Activated CD4-positive, alpha-beta T cell treated with anti-CD3 and anti-CD28 coated beads for 36 hours (primary cell): ENCODE measurements around the gene P4HA1. TPM values are rescaled to one million over a fixed set of nuclear protein-coding genes. Genes with fewer than 3 reads are reported as not detected.

Experiments
- ATAC-seq: fragments of 200-7000 bp; cut with Tn5 transposase; one replicate; pipeline ENCODE4 v1.10.0; 2021; ENCODE audit warnings: mild to moderate bottlenecking, moderate library complexity
- CTCF ChIA-PET: fragments of 350-600 bp; sonication (Branson Sonifier 250); formaldehyde crosslinking; loops from one replicate; lab custom pipeline; 2021; ENCODE audit warnings: antibody characterized with exemption; lab: Charles Lee
- POLR2A ChIA-PET: fragments of 350-600 bp; sonication (Branson Sonifier 250); formaldehyde crosslinking; loops from one replicate; lab custom pipeline; 2021; ENCODE audit warnings: antibody characterized with exemption, inconsistent platforms; lab: Charles Lee
- DNase-seq: peaks from one replicate; pipeline ENCODE4 v3.0.0-alpha.2; 2020
- H3K27ac Mint-ChIP-seq: one replicate; pipeline ENCODE4 v1.8.0; 2021; ENCODE audit warnings: mixed read lengths
- H3K27me3 Mint-ChIP-seq: one replicate; pipeline ENCODE4 v1.8.0; 2021; ENCODE audit warnings: mixed read lengths
- H3K36me3 Mint-ChIP-seq: one replicate; pipeline ENCODE4 v1.8.0; 2021; ENCODE audit warnings: low read depth, mixed read lengths
- H3K4me1 Mint-ChIP-seq: one replicate; pipeline ENCODE4 v1.8.0; 2021; ENCODE audit warnings: mixed read lengths
- H3K4me3 Mint-ChIP-seq: one replicate; pipeline ENCODE4 v1.8.0; 2021; ENCODE audit warnings: mild to moderate bottlenecking, moderate library complexity, mixed read lengths
- H3K9me3 Mint-ChIP-seq: one replicate; pipeline ENCODE4 v1.8.0; 2021; ENCODE audit warnings: low read depth, mixed read lengths
- intact Hi-C, 2 experiments: fragments of 100-400 bp; cut with DNase I in 1 of 2; cut with micrococcal nuclease in 1 of 2; formaldehyde crosslinking; loops; one replicate each; pipeline versions ENCODE4 v1.14.2 to v1.15.1; 2022 to 2024; cut with DNase I, micrococcal nuclease
- total RNA-seq, 2 experiments: library from RNA; stranded (reverse); gene quantifications; one replicate each; pipeline ENCODE4 v1.2.3, GENCODE V29; 2021

Gene P4HA1
- total RNA-seq, result 10 to 100 TPM; 51.8 to 58.5 TPM

DNA sequence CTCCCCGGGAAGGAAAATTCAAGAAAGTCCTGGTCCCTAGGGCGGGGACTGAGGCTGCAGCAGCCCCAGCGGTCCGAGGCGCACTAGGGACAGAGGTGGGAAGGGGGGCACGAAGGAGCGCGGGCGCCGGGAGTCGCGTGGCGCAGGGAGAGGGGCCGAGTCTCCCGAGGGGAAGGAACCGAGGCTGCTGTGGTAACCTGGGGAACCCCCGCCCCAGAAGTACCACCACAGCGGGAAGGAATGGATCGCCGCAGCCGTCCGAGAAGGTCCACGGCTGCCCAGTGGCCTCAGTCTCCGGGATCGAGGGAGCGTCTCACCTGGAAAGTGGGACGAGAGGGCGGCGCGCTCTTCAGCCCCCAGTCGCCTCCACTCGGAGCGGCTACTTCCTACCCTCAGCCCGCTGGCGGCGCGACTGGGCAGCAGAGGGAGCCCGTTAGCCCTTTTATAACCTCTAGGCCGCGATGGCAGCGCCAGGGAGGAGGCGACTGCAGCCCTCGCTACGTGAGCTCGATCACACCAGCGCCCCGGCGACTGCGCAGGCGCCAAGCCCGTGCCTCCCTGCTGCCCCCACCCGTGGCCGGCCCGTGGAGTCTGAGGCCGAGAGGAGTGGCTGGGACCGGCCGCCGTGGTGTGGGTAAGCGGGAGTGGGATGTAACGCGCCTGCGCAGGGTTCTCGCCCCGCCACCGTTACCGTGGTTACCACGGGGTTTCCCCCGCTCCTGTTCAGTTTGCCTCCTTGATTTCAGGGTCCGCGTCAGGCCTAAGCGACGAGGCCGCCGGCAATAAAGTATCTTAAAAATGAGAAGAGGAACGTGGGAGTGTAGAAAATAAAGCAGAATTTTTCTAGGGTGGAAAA lies at the start of gene P4HA1:
Gene P4HA1, minus strand, starts transcription at position 418 of the 856 bp plus-strand sequence. CDS start 21,983 bp downstream, outside the sequence.
- DNase-seq, result peak; percentile 100
- peaks cover 27% of the 10 kb centered on the region for H3K4me1 Mint-ChIP-seq
- H3K9me3 Mint-ChIP-seq, result no peaks in the 10 kb centered on the region
- ATAC-seq, result peak; percentile 91
- intact Hi-C loops, result loop anchor here (1.0 to 10.0 kb wide), 20 partner anchors 14 to 1246 kb away; partner anchors contain the start of genes DNAJC9 (in 2 of the 2), ECD (in 2 of the 2), FAM149B1 (in 2 of the 2) and NUDT13 (in 2 of the 2)
- ChIA-PET POLR2A (interaction anchor here (0.6 to 2.7 kb wide), 12 partner anchors 13 to 1583 kb away, joined by 3 to 18 read pairs (median 4); partner anchors contain the start of genes ANXA7, DNAJC9, MCU and NUDT13), CTCF (interaction anchor here (0.6 to 4.7 kb wide), 20 partner anchors 13 to 753 kb away, joined by 3 to 47 read pairs (median 3); partner anchors contain the start of genes ECD, FAM149B1 and NUDT13)
- peak within 1 kb of the TSS; percentile 97 for H3K27ac Mint-ChIP-seq
- peaks cover 20% of the 10 kb centered on the region for H3K36me3 Mint-ChIP-seq
- H3K27me3 Mint-ChIP-seq, result no peaks in the 10 kb centered on the region
- H3K4me3 Mint-ChIP-seq, result peak within 1 kb of the TSS; percentile 86

DNA sequence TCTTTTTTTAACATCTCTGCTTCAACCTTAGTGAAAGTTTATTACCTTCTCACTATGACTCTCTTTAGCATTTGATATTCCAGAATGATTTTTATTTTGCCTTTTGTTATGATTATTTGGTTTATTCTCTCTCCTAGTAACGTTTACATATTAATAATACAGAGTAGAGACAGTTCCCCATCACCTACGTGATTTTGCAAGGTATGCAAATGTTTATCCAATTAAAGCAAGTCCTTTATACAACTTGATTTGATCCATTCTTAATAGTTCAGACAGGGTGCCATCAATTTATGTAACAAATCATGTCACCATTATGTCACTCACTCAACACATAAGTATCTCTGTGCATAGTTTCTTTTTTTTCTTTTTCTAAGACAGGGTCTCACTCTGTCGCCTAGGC lies 44.9 kb upstream of the P4HA1 start:
- Mint-ChIP-seq H3K4me3 (no peak overlapping the region), H3K36me3 (peaks cover 28% of the 10 kb centered on the region), H3K27ac (no peak overlapping the region), H3K27me3 (no peaks in the 10 kb centered on the region), H3K9me3 (no peaks in the 10 kb centered on the region), H3K4me1 (no peaks in the 10 kb centered on the region)
- intact Hi-C loops, result no loop called here
- ATAC-seq, result no peak
- CTCF ChIA-PET, result no interaction called here
- DNase-seq, result no peak
- POLR2A ChIA-PET, result no interaction called here

DNA sequence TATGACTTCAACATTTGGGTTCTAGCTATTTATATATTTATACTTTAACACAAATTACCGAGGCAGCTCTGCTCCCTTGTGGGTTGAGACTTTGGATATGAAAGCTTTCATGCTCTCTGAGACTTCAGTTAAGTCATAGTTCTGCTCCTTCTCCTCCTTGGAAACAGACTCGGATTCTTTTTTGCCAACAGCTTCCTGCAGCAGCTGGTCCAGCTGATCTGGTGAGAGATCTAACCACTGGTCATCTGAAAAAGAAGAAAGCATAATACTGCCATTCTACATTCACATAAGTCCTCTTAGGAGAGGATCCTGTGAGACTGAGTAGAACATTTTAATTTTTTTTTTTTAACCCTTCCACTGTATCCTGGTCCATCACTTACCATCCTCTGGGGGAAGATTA lies 42.6 kb upstream of the P4HA1 start:
- ChIA-PET POLR2A (interaction anchor here (0.6 kb wide), 1 partner anchor 115 kb away, joined by 6 read pairs; no protein-coding TSS in a partner anchor), CTCF (interaction anchor here (0.6 to 1.2 kb wide), 6 partner anchors 10 to 390 kb away, joined by 3 to 4 read pairs (median 3); no protein-coding TSS in a partner anchor)
- Mint-ChIP-seq H3K9me3 (no peaks in the 10 kb centered on the region), H3K27me3 (no peaks in the 10 kb centered on the region), H3K4me1 (no peaks in the 10 kb centered on the region), H3K36me3 (peaks cover 38% of the 10 kb centered on the region), H3K27ac (no peak overlapping the region), H3K4me3 (no peak overlapping the region)
- intact Hi-C loops, result no loop called here
- no peak for ATAC-seq
- DNase-seq, result no peak

DNA sequence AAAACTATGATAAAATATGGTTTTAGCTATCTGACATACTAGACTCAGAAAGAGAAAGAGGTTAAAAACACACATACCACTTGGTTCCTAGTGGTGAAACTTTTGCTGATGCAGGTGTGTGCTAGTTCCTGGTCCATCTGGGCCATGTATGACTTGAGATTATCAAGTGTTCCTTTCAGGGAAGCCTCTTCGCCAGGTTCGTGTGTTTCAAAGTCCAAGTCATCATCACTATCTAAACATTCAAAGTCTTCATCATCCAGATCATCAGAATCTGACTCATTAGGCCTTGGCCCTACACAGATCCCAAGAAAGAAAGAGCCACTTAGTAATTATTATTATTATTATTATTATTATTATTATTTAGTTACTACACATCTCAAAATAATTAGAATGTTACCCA lies 40.0 kb upstream of the P4HA1 start:
- no peaks in the 10 kb centered on the region for H3K27me3 Mint-ChIP-seq
- ChIA-PET CTCF (interaction anchor here (0.6 to 1.3 kb wide), 3 partner anchors 8 to 1085 kb away, joined by 3 to 4 read pairs (median 4); partner anchors contain the start of gene NUDT13), POLR2A (interaction anchor here (0.6 kb wide), 1 partner anchor 536 kb away, joined by 6 read pairs; no protein-coding TSS in a partner anchor)
- intact Hi-C loops, result no loop called here
- DNase-seq (no peak), ATAC-seq (no peak)
- H3K9me3 Mint-ChIP-seq, result no peaks in the 10 kb centered on the region
- no peak overlapping the region for H3K27ac Mint-ChIP-seq
- H3K4me1 Mint-ChIP-seq, result no peaks in the 10 kb centered on the region
- no peak overlapping the region for H3K4me3 Mint-ChIP-seq
- peaks cover 43% of the 10 kb centered on the region for H3K36me3 Mint-ChIP-seq

DNA sequence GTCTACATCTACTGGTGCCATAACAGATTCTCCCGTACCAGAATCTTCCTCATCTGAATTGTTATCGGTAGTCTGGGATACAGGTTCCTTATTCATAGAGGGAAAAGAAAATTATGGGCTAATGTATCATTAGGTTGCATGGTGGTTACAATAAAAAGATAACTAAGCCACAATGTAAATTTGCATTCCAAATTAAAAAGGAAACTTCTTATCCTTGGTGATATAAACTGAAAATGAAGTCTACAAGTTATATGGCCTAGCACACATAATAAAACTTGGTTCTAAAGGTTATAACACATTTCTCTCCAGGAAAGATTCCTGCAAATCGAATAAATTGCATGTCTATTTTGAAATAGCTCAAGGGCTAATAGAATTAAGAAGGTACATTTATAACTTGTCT lies 38.1 kb upstream of the P4HA1 start:
- Mint-ChIP-seq H3K4me1 (no peaks in the 10 kb centered on the region), H3K27ac (peak overlapping the region; percentile 19), H3K9me3 (no peaks in the 10 kb centered on the region), H3K27me3 (no peaks in the 10 kb centered on the region), H3K4me3 (no peak overlapping the region), H3K36me3 (peaks cover 45% of the 10 kb centered on the region)
- intact Hi-C loops, result no loop called here
- CTCF ChIA-PET, result interaction anchor here (0.8 to 1.2 kb wide), 3 partner anchors 9 to 38 kb away, joined by 3 to 4 read pairs (median 3); partner anchors contain the start of gene P4HA1
- ATAC-seq, result no peak
- DNase-seq, result no peak
- POLR2A ChIA-PET, result no interaction called here

DNA sequence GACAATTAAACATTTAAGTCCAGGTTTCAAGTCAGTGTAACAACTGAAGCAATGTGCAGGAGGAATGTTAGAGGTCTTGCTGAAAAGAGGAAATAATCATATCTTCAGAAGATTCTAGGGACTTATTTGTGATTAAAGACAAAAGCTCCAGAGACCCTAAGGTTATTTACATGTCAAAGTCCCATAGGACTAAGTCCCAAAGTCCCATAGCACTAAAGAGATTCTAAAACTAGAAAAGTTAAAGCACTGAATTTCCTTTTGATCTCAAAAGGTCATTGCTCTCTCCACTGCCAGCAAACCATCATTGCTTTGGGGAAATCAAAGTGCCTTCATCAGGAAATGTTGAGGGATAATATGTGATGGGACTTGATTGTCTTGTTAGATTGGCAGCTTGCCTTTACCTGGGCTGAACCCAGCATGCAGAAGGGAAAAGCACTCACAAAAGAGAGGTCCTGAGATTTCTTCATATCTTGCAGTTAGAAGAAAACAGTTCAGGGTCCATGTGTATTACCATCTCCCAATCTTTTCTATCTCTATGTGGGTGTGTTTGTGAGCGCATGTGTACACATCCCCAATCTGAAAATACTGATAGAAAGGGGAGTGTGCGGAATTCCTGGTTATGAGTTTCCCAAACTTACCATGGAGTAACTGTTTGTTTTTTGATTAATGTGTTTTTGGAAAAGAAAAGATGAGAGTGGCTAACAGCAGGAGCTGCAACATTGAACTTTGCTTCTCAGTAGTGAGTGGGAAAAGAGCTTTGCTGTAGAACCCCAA lies 35.4 kb upstream of the P4HA1 start:
- no peaks in the 10 kb centered on the region for H3K9me3 Mint-ChIP-seq
- no peaks in the 10 kb centered on the region for H3K27me3 Mint-ChIP-seq
- H3K36me3 Mint-ChIP-seq, result peaks cover 41% of the 10 kb centered on the region
- ChIA-PET POLR2A (no interaction called here), CTCF (interaction anchor here (1.3 kb wide), 1 partner anchor 36 kb away, joined by 3 read pairs; no protein-coding TSS in a partner anchor)
- no peak overlapping the region for H3K27ac Mint-ChIP-seq
- ATAC-seq (no peak), DNase-seq (no peak)
- intact Hi-C loops, result no loop called here
- no peak overlapping the region for H3K4me3 Mint-ChIP-seq
- no peaks in the 10 kb centered on the region for H3K4me1 Mint-ChIP-seq

DNA sequence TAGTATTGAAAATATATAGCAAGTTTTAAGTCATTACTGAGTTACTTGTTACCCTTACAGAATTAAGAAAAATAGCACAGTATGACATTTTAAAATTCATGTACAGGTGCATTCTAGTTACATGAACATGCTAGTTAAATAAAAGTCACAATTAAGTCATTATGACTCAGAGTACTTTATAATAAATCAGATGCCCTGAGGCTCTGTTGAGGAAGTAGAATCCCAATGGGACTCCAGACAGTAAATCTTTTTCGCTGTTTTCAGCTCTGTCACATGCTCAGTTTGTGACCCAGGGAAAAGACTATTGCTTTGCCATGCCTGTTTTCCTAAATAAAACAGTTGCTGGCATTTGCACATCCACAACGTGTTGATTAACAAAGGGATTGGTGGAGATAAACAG lies 34.6 kb upstream of the P4HA1 start:
- H3K27me3 Mint-ChIP-seq, result no peaks in the 10 kb centered on the region
- POLR2A ChIA-PET, result no interaction called here
- no peaks in the 10 kb centered on the region for H3K9me3 Mint-ChIP-seq
- H3K4me3 Mint-ChIP-seq, result no peak overlapping the region
- intact Hi-C loops, result no loop called here
- H3K4me1 Mint-ChIP-seq, result no peaks in the 10 kb centered on the region
- peaks cover 41% of the 10 kb centered on the region for H3K36me3 Mint-ChIP-seq
- no peak for ATAC-seq
- no peak overlapping the region for H3K27ac Mint-ChIP-seq
- DNase-seq, result no peak
- CTCF ChIA-PET, result no interaction called here

DNA sequence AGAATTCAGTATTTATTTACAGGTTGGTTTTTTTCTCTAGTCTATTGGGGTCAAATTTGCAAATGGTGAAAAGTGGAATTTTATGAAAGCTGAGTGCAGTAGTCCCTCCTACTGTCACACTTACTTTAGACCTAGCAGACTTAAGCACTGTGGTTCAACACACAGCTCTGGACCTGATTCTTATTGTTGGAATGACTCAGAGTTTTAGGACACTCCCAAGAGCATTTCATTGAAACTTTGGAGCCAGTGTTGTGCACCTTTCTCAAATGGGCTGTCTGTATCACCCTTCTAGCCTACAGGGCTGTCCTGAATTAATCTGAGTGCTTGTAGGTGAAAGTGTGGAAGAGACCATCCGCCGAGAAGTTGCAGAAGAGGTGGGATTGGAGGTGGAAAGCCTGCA lies 29.7 kb upstream of the P4HA1 start:
- CTCF ChIA-PET, result no interaction called here
- Mint-ChIP-seq H3K4me3 (no peak overlapping the region), H3K4me1 (no peaks in the 10 kb centered on the region), H3K9me3 (no peaks in the 10 kb centered on the region), H3K27ac (no peak overlapping the region), H3K27me3 (no peaks in the 10 kb centered on the region), H3K36me3 (peaks cover 23% of the 10 kb centered on the region)
- POLR2A ChIA-PET, result no interaction called here
- ATAC-seq, result no peak
- intact Hi-C loops, result no loop called here
- no peak for DNase-seq

DNA sequence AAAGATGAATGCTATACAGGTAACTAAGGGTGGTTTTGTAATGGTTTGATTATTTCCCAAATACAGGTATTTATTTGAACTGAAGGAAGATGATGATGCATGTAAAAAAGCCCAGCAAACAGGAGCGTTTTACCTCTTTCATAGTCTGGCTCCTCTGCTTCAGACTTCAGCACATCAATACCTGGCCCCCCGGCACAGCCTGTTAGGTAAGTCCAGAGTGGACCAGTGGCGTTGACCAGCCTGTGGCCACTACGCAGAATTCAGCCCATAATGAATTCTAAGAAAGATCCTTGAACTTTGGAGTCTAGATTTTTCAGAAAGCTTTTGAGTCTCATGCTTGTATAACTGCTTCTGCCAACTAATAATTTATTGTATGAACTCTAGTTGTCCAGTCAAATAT lies 23.3 kb upstream of the P4HA1 start:
- no peaks in the 10 kb centered on the region for H3K27me3 Mint-ChIP-seq
- H3K4me3 Mint-ChIP-seq, result no peak overlapping the region
- POLR2A ChIA-PET, result no interaction called here
- peaks cover 10% of the 10 kb centered on the region for H3K36me3 Mint-ChIP-seq
- DNase-seq (no peak), ATAC-seq (no peak)
- intact Hi-C loops, result no loop called here
- CTCF ChIA-PET, result interaction anchor here (0.6 kb wide), 1 partner anchor 48 kb away, joined by 3 read pairs; no protein-coding TSS in a partner anchor
- H3K4me1 Mint-ChIP-seq, result peaks cover 6% of the 10 kb centered on the region
- no peak overlapping the region for H3K27ac Mint-ChIP-seq
- H3K9me3 Mint-ChIP-seq, result no peaks in the 10 kb centered on the region

DNA sequence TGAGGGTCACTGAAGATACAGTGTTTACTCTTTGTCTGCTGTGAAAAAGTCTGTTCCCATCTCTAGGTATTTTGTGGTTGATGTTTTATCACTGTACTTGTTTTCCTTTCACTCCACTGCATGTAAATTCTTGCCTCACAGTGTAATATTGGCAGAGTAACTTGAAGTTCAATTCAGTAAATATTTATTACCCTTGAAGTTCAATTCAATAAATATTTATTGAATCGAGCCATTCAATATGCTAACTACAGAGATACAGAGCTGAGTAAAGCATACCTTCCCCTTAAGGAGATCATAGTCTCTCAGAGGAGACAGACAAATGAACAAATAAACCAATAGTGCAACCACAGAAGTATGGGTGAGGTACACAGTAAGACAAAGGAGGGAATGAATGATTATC lies 22.8 kb upstream of the P4HA1 start:
- intact Hi-C loops, result no loop called here
- H3K9me3 Mint-ChIP-seq, result no peaks in the 10 kb centered on the region
- ChIA-PET POLR2A (no interaction called here), CTCF (interaction anchor here (0.6 kb wide), 1 partner anchor 49 kb away, joined by 3 read pairs; no protein-coding TSS in a partner anchor)
- H3K4me3 Mint-ChIP-seq, result no peak overlapping the region
- DNase-seq, result no peak
- H3K27ac Mint-ChIP-seq, result peak overlapping the region; percentile 22
- peaks cover 10% of the 10 kb centered on the region for H3K36me3 Mint-ChIP-seq
- ATAC-seq, result no peak
- H3K4me1 Mint-ChIP-seq, result peaks cover 6% of the 10 kb centered on the region
- H3K27me3 Mint-ChIP-seq, result no peaks in the 10 kb centered on the region
